ENCODE results near the gene ANAPC15.

ANAPC15 gene

DNA sequence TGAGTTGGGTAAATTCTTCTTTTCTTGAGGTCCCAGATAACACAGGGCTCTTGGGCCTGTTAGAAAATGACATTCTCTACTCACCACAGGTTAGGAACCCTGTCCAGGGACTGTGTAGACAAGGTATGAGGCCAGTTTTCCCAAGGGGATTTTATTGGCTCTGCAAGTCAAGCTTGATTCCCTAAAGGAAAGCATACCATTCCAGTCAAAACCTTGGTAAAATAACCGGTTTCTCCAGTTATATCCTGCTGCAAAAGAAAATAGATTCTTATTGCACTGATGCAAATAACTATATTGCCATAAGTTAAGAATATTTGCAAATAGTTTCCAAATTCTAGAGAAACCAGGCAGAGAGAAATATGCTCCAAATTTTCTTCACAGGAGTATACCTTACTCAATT lies 13.5 kb upstream of the ANAPC15 start:
- no peak for DNase-seq

- DNase-seq, result no peak
Measured at GRCh38 chr11:72124046-72124445, 11.6 kb upstream of the ANAPC15 start.

GRCh38 chr11:72123117-72123653 lies 10.7 kb upstream of the ANAPC15 start:
- DNase-seq, result no peak

GRCh38 chr11:72122607-72123006 lies 10.1 kb upstream of the ANAPC15 start:
- no peak for DNase-seq

GRCh38 chr11:72120930-72121329 lies 8.4 kb upstream of the ANAPC15 start:
- no peak for DNase-seq

- no peak for DNase-seq
Measured at GRCh38 chr11:72119198-72119597, 6.7 kb upstream of the ANAPC15 start.

DNA sequence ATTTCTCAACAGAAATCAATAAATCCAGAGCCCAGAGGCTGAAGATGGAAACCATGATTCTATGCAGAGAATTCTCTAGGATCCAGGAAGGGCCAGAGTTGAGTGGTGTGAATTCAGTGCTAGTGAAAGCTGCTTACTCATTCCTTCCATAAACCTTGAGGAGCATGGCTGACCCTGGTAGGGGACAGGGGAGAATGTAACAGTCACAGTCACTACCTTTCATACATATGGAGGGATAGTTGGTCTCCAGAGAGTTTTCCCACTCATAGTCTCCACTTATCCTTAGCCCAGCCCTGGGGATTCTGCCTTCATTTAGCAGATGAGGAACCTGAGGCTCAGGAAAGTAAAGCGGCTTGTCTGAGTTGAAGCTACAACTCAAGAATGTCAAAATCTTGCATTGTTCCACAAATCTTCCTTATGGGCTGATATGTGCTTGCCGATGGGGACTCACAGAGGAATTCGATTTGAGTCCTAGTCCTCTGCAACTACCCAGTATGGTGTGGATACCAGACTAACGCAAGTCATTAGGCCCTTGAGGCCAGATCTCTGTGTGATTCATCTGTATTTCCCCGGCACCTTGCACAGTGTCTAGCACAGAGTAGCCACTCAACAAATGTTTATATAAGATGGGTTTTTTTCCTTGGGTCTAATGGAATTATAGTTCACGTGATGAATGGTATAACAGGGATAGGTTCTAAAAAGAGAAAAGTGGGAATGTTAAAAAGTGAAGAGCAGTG lies 3.7 kb upstream of the ANAPC15 start:
- DNase-seq, result no peak

DNA sequence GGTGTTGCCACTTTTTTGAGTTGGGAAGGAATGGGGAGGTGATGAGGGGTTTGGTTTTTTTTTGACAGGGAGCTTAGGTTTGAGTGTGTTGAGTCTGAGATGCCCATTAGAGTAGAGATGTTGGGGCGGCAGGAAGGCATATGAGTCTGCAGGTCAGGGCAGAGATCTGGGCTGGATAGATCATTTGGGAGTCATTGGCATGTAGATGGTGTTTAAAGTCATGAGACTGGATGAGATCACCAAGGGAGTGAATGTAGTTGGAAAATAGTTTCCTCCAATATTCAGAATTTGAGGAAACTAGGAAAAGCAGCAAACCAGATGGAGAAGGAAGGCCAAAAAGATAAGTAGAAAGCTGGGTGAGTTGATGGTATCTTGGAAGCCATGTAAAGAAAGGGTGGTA lies 2.1 kb upstream of the ANAPC15 start:
- DNase-seq, result no peak

DNA sequence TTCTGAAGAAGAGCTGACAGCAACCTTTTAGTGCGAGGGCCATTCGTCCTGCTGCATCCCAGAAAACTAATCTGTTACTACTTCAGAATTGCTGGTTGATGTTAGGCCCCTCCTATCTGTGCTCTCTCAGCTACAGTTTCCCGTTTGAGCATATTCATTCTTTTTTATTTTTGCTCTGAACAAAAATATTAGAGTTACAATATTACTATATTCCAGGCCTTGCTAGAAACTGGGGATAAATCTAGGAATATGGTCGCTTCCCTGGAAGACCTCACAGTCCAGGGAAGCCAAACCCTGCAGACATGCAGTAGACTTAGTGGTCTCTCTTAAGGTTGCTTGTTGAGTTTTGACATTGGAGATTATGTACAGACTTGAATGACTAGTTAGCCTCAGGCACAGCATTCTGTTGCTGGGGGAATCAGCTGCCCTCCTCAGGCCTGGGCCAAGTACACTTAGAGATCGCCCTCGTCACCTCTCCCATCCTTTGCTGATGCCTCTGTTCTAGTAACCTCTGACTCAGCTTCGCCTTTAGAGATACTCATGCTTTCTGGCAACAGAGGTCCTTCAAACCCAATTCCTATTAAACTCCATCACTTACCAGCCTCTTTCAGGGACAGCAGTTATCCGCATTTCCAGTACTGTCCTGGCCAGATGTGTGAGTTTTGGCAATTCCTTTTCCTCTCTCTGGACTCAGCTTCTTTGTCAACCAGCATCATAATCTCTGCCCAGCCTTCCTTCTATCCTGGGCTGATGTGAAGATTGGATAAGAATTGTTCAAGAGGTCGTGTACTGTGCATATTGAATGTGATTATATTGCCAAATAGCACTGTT lies 698 bp upstream of the ANAPC15 start:
- no peak for DNase-seq

DNA sequence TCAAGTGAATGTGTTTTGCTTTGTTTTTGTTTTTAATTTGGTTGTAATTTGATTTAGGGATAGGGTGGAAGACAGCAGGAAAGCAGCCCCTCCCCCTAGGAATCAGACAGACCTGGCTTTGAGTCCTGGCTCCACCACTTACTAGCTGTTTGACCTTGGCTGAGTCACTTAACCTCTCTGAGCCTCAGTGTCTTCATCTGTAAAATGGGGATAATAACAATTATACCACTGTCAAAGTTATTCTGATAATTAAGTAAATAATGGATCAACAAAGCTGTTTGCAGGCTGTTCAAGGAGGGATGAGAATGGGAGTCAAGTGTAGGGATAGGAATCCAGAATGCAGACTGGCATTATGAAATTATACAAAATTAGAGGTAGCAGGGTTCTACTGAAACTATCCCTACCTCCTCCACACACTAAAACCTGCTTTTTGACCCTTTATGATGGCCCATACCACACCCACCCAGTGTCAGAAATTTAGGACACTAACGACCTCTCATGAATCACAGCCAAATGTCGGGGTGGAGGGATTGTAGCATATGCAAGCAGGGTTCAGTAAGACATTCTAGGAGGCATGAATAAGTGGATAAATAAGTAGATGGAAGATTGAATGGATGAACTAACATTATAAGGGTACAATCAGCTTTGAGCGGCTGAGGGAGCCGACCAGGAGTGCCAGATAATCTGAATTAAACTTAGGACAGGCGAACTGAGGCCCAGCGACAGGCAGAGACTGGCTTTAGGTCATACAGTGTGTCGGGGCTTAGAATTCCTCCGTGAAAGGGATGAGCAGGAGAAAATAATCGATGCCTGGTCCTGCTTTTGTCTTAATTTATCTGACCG lies 974 bp downstream of the ANAPC15 start:
- DNase-seq, result no peak

GRCh38 chr11:72105888-72106287 lies 6.6 kb downstream of the ANAPC15 start, which contains the start of gene TOMT:
Gene TOMT (plus strand): TSS chr11:72105924. CDS start chr11:72105952, 28 bp downstream.
- no peak for DNase-seq

DNA sequence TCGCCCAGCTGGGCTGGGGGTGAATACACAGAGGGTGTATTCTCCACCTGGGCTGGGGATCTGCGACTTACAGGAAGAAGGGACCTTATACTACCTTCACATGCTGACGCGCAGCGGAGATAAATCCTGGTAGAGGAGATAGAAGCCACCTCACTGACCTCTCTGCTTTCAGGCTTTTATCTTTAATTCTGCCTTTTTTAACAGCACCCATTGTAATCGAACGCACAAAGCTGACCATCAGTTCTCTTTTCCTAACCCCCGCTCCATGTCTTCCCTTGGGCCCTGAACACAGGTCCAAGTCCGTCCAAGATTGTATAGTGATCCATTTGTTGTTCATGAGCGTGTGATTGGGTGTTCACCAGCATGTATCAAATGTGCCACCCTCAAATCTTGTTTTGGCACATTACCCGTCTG lies 8.7 kb downstream of the ANAPC15 start:
- peak in 1 of 56 donors; percentile 61 for DNase-seq

- peak; percentile 83 to 99 (median 97) for DNase-seq
Measured at GRCh38 chr11:72102946-72103753, 9.3 kb downstream of the ANAPC15 start, which contains the start of gene LAMTOR1. Gene LAMTOR1 (minus strand): TSS chr11:72103297. CDS start chr11:72103224, 73 bp downstream.

DNA sequence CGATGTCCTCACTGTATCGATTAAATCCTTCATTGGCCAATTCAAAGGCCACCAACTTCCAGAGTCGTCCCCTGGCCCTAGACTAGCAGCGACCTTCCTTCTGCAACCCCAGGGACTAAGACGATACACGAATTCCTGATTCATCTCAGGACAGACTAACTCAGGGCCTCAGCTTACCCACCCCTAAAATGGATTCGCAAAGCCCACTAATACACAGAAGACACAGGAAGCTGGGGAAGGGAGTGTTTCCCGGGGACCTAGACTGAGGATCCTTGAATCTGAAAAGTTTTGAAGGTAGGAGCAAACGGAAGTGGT lies 9.9 kb downstream of the ANAPC15 start:
- DNase-seq, result no peak

GRCh38 chr11:72102162-72102561 lies 10.3 kb downstream of the ANAPC15 start:
- no peak for DNase-seq

DNA sequence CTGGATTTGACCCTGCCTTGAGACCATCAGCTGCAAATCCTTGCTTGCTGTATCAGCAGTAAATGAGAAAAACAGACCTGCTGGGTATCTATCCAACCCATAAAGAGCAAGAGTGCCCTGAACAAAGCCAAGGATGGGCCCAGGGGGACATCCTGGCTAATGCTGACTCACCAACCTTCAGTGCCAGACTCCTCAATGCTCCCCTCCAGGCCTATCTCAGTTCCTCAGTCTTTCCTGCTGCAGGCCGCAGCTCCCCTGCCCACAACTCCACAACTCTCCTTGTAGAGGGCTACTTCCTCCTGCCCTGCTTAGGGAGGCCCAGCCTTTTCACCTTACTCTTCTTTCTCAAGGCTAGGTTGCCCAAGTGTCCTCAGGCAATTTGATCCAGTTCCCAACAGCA lies 12.0 kb downstream of the ANAPC15 start:
- no peak for DNase-seq

DNA sequence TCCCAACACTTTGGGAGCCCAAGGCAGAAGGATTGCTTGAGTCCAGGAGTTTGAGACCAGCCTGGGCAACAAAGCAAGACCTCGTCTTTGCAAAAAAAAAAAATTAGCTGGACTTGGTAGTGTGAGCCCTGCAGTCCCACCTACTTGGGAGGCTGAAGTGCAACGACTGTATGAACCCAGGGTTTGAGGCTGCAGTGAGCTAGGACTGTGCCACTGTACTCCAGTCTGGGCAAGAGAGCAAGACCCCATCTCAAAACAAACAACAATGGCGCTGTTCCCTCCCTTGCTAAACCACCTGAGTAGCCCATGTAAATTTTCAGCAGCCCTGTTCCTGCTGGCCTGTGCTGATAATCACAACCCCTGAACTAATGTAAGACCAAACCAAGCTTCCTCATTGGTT lies 12.5 kb downstream of the ANAPC15 start:
- DNase-seq, result no peak

DNA sequence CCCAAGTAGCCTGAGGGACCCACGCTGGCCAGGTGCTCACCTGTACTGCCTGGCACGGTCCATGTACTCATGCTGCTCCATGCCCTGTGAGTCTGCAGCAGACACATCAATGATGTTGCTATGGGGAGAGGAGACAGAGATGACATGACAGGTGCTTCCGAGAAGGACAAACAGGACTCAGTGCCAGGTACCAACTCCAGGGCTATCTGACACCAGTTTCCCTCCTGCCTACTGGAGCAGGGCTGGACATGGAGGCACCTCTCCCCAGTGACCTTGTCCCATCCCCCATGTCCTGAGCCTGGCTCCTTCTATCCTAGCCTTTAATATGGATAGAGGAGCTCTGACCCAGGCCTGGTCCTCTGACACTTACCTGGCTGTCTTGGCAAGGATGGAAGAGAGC lies 13.8 kb downstream of the ANAPC15 start:
- no peak for DNase-seq

GRCh38 chr11:72091292-72091691 lies 21.2 kb downstream of the ANAPC15 start:
- DNase-seq, result peak in 52 of 56 donors; percentile 10 to 85 (median 46)

DNA sequence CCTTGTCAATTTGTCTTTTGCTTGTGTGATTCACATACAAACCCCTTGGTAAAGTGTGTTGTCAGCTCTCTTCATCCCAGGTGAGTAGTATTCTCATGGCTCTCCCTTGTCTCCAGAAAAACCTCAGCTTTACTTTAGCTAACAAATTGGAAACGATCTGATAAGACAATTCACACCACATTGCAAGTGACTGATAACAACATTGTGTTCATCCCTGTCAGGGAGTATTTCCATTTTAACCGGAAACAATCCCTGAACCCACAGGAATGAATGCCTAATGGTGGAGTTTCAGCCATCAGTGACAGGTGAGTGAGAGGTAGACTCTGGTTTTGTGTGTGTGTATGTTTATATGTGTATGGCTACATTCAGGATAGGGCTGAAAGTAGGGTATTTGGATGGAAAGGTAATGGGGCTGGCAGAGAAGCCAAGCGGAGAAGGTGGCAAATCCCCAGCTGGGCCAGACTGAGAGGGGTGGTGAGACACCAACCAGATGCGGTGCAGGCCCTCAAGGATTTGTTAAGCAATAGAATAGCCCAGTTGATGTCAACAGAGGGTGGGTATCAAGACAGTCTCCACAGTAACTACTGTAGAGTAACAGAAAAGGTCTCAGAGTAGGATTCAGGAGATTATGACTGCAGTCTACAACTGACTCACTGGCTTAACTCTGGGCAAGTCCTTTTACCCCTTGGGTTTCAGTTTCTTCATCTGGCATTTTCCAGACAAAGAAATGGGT lies 24.3 kb downstream of the ANAPC15 start:
- no peak for DNase-seq
